Suppressor macrophage treated with lipopolysaccharide for 1 hour (primary cell): ENCODE data around the gene KNL1.
"Not testable (repeated sequence)": the region's sequence is repeated elsewhere in the genome, so short reads cannot be mapped to it uniquely, and the experiment has no call there.

ENCODE experiments used
- DNase-seq, 3 donors: peaks; one replicate each; pipeline ENCODE4 v3.0.0-alpha.2; 2020 to 2022

Gene KNL1, protein sequence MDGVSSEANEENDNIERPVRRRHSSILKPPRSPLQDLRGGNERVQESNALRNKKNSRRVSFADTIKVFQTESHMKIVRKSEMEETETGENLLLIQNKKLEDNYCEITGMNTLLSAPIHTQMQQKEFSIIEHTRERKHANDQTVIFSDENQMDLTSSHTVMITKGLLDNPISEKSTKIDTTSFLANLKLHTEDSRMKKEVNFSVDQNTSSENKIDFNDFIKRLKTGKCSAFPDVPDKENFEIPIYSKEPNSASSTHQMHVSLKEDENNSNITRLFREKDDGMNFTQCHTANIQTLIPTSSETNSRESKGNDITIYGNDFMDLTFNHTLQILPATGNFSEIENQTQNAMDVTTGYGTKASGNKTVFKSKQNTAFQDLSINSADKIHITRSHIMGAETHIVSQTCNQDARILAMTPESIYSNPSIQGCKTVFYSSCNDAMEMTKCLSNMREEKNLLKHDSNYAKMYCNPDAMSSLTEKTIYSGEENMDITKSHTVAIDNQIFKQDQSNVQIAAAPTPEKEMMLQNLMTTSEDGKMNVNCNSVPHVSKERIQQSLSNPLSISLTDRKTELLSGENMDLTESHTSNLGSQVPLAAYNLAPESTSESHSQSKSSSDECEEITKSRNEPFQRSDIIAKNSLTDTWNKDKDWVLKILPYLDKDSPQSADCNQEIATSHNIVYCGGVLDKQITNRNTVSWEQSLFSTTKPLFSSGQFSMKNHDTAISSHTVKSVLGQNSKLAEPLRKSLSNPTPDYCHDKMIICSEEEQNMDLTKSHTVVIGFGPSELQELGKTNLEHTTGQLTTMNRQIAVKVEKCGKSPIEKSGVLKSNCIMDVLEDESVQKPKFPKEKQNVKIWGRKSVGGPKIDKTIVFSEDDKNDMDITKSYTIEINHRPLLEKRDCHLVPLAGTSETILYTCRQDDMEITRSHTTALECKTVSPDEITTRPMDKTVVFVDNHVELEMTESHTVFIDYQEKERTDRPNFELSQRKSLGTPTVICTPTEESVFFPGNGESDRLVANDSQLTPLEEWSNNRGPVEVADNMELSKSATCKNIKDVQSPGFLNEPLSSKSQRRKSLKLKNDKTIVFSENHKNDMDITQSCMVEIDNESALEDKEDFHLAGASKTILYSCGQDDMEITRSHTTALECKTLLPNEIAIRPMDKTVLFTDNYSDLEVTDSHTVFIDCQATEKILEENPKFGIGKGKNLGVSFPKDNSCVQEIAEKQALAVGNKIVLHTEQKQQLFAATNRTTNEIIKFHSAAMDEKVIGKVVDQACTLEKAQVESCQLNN (N-terminal part only)

DNA sequence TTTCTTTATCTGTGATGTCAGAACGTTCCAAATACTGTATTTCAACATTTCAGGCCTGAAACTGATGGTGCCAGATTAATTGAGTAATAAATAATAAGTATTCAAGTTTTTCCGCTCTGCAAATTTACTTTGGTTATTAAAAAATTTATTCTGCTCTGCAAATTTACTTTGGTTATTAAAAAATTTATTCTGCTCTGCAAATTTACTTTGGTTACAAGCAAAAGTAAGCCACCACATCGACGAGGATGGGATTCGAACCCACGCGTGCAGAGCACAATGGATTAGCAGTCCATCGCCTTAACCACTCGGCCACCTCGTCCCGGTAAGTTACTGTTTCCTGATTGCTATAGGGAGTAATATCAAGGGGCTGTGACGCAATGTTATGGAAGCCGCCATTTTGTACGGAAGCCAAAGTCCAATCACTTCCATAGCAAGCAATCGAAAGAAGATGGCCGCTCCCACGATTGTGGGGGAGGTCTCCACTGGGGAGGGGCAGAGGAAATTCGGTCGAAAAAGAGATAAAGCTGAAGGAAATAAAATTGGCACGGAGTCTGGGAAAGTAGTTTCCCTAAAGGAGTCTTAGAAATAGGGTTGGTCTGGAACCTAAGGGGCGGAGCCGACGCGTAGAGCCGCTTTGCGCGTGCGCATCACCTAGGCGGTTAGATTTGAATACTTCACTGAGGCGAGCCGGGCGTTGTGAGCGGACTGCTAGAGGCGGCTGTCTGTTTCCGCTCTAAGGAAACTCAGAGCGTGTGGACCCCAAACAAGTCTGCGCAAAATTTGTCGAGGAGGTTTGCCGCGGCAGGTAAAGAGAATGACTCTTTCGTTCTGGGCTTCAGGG, at the start of gene KNL1:
Gene KNL1, plus strand, starts transcription at position 662 of the 841 bp plus-strand sequence. CDS start 8,683 bp downstream, outside the sequence.
- DNase-seq, result peak; percentile 92 to 95 (median 93)

DNA sequence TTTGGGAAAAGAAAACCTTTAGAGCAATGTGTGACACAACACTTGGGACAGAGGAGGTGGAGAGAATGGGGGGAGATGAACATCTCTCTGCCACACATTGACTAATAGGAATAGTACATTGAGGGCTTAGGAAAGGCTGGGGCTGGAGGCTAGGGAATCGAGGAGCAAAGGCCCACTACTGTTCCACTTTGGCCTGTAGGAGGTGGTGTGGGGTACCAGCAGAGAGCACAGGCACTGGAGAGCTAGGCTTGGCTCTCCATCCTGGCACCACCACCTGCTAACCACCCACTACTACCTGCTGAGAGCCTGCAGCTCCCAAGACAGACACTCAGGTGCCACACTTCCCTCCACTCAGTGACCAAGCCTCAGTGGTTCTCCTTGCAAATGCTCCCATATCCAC, 48.6 kb upstream of the KNL1 start:
- DNase-seq, result no peak

DNA sequence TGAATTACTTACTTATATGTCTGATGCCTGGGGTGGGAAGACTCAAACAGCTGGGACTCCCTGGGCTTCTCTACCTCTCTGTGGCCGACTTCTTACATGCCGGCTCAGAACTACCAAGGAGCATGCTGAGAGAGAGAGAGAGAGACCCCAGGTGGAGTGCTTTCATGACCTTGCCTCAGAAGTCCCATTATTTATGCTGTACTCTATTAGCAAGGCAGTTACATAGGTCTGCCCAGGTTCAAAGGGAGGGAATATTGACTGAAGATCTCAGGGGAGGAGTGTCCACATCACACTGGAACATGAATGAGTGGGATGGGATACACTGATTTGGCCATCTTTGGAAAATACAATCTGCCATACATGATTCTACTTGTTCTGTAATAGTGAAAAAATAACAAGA, 45.4 kb upstream of the KNL1 start:
- no peak for DNase-seq

DNA sequence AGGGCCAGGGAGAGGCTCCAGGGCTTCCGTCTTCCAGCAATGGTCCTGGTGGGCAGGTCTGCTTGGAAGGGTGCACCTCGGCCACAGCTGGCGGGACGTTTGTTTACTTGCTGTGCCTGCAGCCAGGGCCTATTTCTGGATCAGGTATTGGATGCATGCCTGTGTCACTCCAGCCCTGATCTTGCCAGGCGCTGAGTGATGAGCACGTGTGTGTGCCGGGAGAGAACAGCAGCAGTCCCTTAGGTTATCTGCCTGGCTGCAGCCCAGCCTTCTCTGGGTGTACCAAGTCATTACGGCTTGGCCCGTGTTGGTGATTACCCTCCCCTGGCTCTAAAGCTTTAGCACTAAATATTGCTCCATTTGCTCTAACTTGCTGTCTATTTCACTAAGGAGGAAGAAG, 44.2 kb upstream of the KNL1 start:
- DNase-seq, result peak in 1 of 3 donors; percentile 12

DNA sequence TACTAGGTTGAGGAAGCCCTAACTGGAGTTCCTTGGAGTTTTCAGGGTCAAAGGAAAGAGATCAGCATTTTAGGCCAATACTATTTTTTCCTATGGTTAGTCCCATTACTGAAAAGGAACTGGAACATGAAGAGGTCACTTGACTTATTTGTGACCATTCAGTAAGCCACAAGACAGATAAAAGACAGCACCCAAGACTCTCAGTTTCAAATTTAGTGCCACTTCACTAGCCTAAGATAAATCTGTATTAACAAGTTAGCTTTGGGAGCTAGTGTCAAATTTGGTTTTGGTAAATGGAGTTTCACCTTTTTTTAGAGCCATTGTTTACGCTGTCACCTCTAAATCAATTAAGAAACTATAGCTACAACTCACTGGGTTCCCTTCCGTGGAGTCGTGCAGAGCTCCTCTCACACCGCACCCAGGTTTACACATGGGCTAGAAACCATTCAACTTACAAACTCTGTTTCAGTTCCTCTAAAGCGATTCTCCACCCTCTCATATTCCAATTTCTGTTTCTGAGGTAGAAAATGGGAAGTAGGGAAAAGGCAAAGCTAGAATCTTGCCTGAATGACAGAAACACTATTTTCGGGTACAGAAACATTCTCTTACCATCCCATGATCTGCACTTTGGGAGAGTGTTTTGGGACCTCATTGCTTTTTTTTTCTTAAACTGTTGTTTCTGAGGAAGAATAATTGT, 43.6 kb upstream of the KNL1 start:
- peak; percentile 69 to 84 (median 83) for DNase-seq

DNA sequence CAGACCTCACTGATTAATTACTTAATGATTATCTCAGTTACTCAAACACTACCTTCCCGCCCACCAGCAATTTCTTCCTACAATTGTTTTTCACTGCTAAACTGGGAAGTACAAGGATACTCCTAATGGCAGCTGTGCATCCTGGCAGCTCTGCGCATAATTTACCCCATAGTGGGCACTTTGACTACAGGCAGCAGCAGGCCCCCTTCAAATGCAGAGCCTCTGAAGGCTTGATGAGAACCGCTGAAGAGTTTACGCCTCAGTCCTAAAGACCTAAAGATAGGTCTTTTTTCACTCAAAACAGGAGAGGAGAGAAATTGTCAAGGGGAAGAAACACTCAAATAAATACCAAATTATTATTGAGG, 39.9 kb upstream of the KNL1 start:
- DNase-seq, result no peak

DNA sequence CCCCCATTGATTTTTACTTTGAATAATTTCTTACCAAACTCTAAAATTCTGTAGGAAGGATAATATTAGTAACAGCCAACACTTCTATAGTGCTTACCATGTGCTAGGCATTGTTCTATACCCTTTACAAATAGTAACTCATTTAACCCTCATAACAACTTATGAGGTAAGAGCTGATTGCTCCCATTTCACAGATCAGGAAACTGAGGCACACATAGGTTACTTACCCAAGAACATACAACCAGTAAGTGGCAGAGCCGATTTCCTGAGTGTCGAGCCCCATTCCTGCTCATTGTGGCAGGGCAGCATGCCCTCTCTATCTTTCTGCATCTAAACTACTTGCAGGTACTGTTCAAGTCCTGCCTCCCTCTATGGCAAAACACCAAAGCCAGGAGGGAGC, 38.2 kb upstream of the KNL1 start:
- no peak for DNase-seq

DNA sequence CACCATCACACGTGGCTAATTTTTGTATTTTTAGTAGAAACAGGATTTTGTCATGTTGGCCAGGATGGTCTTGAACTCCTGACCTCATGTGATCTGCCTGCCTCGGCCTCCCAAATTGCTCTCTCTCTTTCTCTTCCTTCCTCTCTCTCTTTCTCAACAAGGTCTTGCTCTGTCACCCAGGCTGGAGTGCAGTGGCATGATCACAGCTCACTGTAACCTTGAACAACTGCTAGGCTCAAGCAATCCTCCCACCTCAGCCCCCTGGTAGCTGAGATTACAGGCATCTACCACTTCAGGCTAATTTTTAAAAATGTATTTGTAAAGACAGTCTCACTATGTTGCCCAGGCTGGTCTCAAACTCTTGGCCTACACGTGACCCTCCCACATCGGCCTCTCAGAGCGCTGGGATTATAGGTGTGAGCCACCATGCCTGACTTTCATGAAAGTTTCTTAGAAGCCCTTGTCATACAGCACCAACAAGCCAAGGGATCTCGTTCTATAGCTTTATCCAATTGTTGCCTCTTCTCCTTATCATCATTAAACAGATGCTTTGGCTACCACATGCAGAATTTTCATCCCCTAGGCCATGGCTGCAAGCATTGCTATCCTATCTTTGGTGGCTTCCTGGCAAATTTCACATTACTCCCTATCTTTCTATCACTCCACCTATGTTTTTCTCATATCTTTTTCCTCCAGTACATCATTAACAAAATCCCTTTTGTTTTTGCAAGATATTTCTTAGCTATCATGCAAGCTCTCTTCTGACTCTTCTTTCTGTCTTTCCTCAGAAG, 34.9 kb upstream of the KNL1 start:
- DNase-seq, result no peak

DNA sequence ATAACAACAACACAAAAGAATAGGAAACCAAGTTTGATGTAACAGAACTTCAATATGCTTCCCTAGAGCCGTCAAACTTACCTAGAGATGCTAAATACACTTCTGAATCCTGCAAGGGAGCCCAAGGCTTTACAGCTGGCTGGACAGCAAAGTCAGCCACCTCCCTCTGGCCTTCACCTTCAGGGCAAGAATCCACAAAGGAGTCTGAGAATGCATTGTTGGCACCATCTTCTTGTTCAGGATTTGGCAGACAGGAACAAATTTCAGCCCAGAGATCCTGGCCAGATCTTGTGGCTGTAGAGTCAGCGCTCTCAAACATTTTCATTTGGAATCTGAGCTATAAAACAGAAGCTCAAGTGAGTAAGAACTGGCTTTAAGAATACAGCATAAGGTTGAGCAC, 31.4 kb upstream of the KNL1 start:
- DNase-seq, result no peak

DNA sequence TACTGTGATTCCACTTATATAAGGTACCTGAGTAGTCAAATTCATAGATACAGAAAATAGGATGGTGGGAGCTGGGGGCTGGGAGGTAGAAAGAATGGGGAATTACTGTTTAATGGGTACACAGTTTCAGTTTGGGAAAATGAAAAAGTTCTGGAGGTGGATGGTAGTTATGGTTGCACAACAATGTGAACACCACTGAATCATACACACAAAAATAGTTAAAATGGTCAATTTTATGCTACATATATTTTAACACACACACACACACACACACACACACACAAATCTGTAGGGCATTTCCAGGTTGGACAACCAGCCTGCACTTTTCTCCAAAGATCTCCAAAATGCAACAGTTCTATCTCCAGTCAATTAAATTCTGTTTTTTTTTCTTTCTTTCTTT, 30.6 kb upstream of the KNL1 start:
- peak; percentile 52 to 71 (median 60) for DNase-seq

DNA sequence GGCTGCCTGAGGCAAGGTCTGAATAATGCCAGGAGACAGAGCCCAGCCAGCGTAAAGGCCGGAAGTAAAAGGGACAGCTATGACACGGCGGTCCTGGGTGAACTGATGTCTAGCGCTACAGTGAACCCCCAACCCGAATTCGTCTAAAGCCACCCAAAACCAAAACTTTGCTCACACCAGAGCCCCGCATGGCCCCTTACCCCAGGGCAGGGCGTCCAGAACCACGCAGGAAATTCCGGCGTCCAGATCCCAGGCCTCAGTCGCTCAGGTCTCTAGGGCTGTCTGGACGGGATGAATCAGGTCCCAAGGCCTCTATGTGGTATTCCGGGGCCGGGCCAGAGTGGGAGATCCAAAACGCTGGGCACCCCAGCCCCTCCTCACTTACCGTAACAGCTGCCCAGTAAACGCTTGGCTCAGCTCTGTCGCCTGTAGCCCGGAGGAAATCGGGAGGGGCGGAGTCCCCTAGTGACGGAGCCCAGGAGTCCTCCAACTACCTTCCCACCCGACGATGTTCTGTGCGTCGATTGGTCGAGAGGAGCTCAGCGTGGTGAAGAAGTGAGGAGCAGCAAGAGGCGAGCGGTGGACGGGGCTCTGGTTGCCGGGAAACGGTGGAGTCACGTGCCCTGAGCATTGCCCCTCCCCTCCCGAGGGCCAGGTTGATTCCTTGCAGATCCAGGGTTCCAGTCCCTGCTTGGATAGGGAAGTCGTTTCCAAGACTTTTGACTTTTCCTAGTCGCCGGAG, 29.3 kb upstream of the KNL1 start, which contains the start of gene CCDC32:
Gene CCDC32, minus strand, starts transcription at position 452 of the 742 bp plus-strand sequence. CDS start 2,027 bp downstream, outside the sequence.
- DNase-seq, result peak; percentile 97 to 99 (median 98)

DNA sequence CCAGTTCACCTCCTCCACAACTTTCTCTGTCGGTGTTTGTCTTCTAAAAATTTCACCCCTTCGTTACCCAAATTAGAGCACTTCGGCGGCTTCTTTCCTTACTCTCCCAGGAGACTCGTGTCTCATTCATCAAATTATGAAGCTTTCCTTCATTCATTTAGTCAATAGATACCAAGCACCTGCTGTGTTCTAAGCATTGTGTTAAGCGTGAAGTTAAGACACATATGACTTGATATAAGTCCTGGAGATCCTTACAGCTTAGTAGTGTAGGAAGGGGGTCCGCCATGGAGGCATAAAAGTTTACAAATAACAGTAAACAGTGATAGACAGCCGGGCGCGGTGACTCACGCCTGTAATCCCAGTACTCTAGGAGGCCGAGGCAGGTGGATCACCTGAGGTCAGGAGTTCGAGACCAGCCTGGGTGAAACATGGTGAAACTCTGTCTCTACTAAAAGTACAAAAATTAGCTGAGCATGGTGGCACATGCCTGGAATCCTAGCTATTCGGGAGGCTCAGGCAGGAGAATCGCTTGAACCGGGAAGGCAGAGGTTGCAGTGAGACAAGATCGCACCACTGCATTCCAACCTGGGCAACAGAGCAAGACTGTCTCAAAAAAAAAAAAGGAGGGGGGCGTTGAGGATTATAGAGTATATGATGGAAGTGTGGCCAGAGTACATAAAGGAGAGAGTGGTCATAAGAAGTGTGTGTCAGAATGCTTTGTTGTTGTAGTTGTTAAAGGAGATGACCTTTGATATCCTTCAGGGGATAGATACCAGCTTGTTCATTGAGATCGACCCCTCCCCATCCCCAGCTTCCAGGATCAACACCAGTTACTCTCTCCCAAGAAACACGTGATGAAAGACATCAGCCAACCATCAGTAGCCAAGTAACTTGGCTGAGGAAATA, 28.5 kb upstream of the KNL1 start:
- DNase-seq, result no peak

DNA sequence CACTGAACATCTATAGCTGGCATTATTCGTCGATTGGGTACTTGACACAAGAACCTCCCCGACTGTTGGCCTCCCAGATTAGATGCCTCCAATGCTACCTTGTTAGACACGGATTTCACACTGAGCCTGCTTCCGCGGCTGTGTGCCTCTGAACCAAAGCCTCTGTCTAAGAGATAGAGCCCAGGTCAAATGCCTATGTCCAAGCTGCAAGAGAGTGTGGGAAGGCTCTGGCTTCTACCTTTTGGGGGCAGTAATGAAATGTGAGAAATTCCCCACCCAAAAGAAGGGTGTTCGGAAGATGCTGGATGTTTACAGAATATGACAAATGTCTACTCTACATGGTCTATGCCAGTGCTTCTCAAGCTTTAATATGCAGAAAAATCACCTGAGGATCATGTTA, 26.9 kb upstream of the KNL1 start:
- peak; percentile 25 to 48 (median 39) for DNase-seq

DNA sequence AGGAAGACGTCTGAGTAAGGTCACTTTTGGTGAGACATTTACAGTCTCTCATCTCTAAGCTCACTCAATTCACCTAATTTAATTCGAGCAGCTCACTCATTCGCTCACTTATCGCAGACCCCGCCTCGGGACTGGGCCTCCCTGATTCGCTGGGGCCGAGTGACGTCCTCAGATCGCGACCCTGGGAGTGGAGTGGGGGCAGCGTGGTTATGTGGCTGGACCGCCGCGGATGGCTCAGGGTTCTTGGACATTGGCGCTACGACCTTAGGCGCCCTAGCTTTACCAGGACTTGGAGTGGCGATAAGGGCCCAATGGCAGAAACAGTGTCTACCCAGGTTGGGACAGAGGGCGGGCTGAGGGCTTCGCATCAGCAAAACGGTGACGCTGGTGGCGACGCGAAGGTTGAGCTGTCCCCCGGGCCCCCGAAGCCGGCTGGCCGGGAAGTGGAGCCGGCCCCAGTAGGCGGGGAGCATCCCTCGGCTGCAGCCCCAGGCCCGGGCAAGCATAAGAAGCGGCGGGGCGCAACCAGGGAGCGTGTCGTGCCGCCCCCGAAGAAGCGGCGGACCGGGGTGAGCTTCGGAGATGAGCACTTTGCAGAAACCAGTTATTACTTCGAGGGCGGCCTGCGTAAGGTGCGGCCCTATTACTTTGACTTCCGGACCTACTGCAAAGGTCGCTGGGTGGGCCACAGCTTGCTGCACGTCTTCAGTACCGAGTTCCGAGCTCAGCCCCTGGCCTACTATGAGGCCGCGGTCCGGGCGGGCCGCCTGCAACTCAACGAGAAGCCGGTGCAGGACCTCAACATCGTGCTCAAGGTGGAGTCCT, 24.7 kb upstream of the KNL1 start, which contains the start of gene RPUSD2:
Gene RPUSD2, plus strand, starts transcription at position 171 of the 825 bp plus-strand sequence. Its CDS starts 39 bp downstream, at position 210.
- peak; percentile 94 to 95 (median 95) for DNase-seq

DNA sequence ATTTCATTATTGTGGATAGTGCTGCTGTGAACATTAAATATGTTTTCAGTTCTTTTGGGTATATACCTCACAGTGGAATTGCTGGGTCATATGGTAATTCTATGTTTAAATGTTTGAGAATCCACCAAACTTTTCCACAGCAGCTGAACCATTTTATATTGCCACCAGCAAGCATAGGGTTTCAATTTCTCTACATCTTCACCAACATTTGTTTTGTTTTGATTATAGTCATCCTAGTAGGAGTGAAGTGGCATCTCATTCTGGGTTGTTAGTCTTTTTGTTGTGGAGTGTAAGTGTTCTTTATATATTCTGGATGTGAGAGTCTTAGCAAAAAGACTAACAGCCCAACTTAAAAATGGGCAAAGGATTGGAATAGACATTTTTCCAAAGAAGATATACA, 18.9 kb upstream of the KNL1 start:
- DNase-seq, result no peak

DNA sequence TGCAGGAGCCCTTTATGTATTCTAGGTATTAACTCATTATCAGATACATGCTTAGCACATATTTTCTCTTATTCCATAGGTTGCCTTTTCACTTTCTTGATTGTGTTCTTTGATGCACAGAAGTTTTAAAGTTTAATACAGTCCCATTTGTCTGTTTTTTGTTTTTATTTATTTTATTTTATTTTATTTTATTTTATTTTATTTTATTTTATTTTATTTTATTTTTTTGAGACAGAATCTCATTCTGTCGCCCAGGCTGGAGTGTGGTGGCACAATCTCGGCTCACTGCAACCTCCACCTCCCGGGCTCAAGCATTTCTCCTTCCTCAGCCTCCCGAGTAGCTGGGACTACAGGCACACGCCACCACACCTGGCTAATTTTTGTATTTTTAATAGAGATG, 17.1 kb upstream of the KNL1 start:
- DNase-seq, result not testable (repeated sequence)

DNA sequence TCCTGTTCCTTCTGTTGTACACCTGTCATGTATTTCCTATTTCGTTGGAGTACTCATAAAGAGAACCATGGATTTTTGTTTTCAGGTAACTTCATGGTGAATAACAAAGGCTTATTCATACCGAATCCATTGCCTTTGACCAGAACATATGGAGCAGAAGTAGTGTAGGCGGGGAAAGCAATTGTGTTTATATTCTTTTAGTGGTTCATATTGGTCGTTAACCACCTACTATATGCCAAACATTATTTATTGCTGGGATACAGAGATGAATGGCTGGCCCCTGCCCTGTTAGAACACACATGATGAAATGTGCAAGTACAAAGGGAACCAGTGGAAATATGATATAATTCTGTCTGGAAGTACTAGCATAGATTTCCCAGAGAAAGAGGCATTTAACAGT, 15.2 kb upstream of the KNL1 start:
- DNase-seq, result no peak
